Inflammatory macrophage treated with lipopolysaccharide for 4 hours (primary cell): ENCODE data around the gene CFAP410.

ENCODE experiments used
- DNase-seq: peaks from one replicate; pipeline ENCODE4 v3.0.0-alpha.2; 2020

CFAP410 gene

GRCh38 chr21:44297525-44298290, 41.5 kb downstream of the CFAP410 start:
- DNase-seq, result peak; percentile 93

- DNase-seq, result no peak
These were observed 42.3 kb downstream of the CFAP410 start for GRCh38 chr21:44296916-44297315.

DNA sequence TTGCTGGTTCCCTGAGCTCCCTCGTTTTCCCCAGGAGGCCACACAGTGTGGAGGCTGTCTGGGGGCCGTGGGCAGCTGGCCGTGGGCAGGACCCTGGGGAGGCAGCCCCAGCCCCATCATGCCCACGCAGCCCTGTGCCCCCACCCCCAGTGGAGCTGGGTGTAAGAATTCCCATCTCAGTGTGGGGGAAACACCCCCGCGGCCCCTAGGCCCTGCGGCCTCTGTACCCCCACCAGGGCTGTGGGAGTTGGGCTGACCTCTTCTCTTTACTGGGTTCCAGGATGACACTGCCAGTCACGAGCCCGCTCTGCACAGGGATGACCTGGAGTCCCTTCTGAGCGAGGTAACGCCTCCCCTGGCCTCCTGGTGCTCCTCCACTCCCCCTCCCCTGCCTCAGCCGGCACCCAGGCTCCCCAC, 43.1 kb downstream of the CFAP410 start:
- no peak for DNase-seq

DNA sequence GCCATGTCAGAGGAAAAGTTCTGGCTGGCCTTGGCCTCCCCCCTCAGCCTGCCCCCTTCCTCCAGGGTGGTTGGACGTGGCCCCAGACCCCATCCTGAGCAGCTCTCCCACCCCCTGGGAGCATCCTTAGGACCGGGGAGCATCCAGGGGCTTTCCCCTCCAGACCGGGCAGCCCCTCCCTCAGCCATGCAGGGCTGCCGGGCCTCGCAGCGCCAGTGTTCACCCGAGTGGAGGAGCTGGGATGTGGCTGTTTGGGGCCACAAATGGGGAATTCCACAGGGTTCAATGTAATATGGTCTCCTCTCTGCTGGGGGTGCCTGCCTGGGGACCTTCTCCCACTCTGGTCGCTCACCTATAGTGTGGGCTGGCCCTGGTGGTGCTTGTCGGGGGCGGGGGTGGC, 43.5 kb downstream of the CFAP410 start:
- no peak for DNase-seq

- DNase-seq, result no peak
These were observed 44.0 kb downstream of the CFAP410 start for GRCh38 chr21:44295163-44295573.

DNA sequence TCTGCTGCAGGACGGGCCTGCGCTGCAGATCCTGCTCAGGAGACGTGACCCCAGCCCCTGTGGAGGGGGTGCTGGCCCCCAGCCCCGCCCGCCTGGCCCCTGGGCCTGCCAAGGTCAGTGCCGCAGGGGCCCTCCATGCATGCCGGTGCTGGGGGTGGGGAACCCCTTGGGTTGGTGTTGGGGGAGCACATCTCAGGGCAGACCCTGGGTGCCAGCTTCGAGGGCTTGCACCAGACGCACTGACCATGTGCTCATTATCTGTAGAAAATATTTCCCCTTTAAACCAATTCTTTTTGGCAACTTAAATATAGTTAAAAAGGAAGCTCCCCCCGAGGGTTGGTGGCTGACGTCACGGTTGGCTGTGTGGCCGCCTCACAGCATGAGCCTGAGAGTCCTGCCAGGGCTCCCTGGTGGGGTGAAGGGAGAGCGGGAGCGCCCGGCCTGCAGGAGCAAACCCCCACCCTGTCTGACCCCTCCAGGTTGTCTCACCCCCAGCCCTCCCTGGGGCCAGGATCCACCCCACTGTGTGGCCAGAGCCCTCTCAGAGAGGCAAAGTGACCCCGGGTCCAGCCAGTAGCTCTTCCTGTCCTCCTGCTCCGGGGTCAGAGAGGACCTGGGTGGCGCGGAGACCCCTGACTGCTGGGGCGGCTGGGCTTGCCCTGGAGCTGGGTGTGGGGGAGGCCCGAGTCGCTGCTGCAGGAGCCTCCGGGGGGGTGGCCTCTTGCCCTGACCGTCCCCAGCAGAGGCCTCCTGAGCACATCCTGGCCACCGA, 44.6 kb downstream of the CFAP410 start:
- peak; percentile 54 for DNase-seq

DNA sequence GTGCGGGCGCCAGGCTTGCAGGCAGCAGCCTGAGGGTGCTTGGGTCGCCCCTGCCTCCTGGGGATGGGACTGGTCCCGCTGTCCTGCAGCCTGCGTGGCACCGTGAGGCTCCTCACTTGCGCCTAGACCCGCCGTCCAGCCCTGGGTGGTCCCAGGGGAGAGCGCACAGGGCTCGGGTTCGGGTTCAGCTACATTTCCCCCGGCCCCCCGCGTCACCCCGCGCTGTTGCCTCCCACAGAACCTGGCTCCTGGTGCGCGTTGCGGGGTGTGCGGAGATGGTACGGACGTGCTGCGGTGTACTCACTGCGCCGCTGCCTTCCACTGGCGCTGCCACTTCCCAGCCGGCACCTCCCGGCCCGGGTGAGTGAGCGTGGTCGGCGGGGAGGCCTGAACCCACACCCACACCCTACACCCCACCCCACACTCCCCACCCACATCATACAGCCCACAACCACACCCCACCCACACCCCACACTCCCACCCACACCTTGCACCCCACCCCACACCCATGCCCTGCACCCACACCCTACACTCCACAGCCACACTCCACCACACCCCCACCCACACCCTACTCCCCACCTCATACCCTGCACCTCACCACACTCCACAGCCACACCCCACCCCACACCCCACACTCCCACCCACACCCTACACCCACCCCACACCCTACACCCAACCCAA, 45.5 kb downstream of the CFAP410 start:
- DNase-seq, result no peak

GRCh38 chr21:44292812-44293195, 46.4 kb downstream of the CFAP410 start:
- DNase-seq, result no peak

- no peak for DNase-seq
These were observed 47.0 kb downstream of the CFAP410 start for GRCh38 chr21:44291936-44292811.

- DNase-seq, result no peak
These were observed 47.9 kb downstream of the CFAP410 start for GRCh38 chr21:44291078-44291935.

DNA sequence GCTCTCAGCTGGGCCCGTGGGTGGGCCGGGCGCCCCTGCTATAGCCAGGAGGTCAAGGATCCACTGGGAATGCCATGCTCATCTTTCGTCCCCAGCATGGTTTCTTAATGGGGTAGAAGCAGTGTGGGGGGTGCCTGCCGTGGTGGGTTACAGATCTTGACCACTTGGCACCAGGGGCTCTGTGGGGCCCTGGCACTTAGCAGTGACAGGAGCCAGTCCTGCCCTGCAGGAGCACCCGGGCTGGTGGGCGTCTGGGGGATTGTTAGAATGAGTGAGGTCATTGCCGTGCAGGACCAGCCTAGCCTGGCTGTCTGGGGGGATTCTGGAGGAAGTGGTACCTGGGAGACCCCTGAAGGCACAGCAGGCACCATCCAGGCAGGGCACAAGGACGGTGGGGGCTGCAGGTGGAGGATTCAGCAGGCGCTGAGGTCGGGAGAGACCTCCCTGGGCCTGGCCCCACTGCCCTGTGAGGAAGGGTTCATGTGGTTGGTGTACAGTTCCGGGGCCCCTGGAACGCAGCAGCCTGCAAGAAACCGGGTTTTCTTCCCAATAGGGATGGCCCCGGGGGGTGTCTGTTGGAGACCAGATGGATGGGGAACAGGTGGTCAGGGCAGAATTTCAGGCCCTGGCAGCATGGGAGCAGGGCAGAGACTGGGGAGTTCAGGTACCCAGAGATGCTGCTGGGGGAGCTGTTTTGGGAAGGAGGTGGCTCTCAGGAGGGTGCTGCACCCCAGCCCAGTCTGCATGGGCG, 48.7 kb downstream of the CFAP410 start:
- DNase-seq, result no peak

DNA sequence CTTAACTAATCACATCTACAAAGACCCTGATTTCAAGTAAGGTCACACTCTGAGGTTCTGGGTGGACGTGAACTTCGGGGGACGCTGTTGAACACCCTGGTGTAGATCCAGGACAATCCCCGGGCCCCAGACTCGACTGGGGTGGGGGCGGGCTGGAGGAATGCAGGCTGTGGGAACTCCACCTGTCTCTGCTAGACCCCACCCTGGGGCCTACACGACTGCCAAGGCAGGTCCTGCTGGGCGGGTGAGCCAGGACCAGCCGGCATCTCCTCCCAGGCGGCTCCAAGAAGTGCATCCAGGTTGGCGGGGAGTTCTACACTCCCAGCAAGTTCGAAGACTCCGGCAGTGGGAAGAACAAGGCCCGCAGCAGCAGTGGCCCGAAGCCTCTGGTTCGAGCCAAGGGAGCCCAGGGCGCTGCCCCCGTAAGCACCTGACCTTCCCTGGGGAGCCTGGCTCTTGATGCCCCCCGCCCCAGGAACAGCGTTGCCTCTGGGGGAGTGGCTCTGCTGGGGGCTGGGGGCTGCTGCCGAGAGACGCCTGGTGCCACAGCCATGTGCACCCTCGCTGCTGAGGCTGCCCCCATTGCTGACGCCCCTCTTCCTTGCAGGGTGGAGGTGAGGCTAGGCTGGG, 49.7 kb downstream of the CFAP410 start:
- DNase-seq, result no peak

- no peak for DNase-seq
These were observed 50.7 kb downstream of the CFAP410 start for GRCh38 chr21:44288251-44289110.

GRCh38 chr21:44286716-44287632, 52.2 kb downstream of the CFAP410 start:
- peak; percentile 42 for DNase-seq

DNA sequence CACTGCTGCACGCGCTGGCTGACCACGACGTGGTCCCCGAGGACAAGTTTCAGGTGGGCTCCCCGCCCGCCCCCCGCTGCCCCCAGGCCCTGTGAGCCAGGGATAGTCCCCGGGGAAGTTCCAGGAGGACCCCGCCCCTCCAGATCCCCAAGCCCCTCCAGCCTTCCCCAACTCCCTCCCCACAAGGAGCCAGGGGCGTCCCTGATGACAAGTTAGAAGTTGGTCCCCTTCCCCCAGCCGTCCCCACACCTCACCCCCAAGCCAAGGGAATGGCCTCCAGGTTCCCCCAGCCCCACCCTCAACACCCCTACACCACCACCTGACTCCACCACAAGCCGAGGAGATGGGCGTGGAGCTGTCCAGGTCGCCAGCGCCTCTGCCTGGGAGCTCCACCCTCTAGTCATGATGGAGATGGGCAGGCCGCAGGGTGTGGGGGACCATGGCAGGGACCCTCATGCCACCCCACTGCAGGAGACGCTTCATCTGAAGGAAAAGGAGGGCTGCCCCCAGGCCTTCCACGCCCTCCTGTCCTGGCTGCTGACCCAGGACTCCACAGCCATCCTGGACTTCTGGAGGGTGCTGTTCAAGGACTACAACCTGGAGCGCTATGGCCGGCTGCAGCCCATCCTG, 53.0 kb downstream of the CFAP410 start:
- no peak for DNase-seq

DNA sequence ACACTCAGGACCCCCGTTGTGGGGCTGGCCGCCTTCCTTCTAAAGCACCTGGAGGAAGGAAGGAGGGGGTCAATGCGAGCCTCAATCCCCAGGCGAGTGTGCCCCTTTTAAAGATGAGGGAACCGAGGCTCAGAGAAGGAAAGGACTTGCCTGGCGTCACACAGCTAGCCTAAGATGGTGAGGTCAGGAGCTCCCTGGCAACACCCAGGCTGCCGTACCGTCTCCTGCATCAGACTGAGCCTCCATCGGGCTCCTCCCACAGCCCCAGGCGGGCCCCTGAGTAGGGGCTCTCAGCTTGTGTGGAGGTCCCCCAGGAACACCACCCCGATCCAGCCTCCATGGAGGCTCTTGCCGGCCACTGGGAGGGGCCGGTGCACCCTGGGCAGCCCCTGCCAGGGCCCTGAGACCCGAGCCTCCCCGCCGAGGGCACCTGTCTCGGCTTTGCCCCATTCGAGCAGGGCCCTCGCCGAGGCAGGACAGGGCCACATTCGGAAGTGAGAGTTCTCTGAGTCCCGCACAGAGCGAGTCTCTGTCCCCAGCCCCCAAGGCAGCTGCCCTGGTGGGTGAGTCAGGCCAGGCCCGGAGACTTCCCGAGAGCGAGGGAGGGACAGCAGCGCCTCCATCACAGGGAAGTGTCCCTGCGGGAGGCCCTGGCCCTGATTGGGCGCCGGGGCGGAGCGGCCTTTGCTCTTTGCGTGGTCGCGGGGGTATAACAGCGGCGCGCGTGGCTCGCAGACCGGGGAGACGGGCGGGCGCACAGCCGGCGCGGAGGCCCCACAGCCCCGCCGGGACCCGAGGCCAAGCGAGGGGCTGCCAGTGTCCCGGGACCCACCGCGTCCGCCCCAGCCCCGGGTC, 53.8 kb downstream of the CFAP410 start, which contains the start of gene AIRE:
TSS of gene AIRE (plus strand) at position 739 of the 855 bp plus-strand sequence. CDS start 131 bp downstream, outside the sequence.
- DNase-seq, result peak; percentile 17

- DNase-seq, result no peak
These were observed 55.2 kb downstream of the CFAP410 start for GRCh38 chr21:44283948-44284347.
